Measurements from ENCODE around the gene TOMM40.

DNA sequence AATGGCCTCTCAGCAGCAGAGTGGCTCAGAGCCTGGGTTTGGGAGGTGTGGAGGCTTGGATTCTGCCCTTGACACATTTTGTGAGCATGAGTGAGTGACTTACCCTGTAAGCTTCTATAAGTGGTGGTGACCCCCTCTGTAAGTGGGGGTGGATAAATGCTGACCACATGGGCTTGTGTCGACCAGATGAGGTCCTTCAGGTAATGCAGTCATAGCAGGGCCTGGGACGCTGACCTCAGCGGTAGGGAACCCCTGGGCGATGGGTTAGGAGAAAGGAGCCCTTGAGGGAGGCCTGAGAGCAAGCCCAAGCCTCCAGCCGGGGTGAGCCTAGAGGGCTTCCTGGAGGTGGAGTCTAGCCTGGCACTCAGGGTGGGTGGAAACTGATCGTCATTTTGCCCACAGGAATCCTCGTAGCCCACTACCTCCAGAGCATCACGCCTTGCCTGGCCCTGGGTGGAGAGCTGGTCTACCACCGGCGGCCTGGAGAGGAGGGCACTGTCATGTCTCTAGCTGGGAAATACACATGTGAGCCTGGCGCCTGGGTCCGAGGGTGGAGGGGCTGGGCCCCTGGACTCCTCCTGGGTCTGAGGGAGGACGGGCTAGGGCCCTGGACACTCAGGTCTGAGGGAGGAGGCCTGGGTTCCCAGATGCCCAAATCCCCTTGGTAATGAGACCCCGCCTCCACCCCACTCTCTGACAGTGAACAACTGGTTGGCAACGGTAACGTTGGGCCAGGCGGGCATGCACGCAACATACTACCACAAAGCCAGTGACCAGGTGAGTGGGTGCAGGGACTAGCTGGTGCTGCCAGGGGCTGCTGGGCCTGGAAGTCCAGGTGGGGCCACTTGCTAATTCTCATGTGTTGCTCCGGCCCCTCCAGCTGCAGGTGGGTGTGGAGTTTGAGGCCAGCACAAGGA is 9.5 kb downstream of the TOMM40 start:
- TF ChIP-seq, protein P1, sequence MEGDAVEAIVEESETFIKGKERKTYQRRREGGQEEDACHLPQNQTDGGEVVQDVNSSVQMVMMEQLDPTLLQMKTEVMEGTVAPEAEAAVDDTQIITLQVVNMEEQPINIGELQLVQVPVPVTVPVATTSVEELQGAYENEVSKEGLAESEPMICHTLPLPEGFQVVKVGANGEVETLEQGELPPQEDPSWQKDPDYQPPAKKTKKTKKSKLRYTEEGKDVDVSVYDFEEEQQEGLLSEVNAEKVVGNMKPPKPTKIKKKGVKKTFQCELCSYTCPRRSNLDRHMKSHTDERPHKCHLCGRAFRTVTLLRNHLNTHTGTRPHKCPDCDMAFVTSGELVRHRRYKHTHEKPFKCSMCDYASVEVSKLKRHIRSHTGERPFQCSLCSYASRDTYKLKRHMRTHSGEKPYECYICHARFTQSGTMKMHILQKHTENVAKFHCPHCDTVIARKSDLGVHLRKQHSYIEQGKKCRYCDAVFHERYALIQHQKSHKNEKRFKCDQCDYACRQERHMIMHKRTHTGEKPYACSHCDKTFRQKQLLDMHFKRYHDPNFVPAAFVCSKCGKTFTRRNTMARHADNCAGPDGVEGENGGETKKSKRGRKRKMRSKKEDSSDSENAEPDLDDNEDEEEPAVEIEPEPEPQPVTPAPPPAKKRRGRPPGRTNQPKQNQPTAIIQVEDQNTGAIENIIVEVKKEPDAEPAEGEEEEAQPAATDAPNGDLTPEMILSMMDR (IDR thresholded peaks at IDR 0.05 in 8 of 11, conservative IDR thresholded peaks at IDR 0.05 in 3 of 11): no peak
- TF ChIP-seq POLR2A (IDR thresholded peaks at IDR 0.05): no peak

Measured in spleen (tissue), 7 donors.